ENCODE data around the gene MED12L.

- TF ChIP-seq CTCF (IDR thresholded peaks at IDR 0.05; ENCODE audit: poor library complexity) (no peak), EZH2phosphoT487 (IDR thresholded peaks at IDR 0.05; ENCODE audit: low read depth, severe bottlenecking, unreplicated experiment) (no peak)
Observed at GRCh38 chr3:151062611-151063010, 22.9 kb upstream of the MED12L start.
